ENCODE results near the gene NME8. TPM values are rescaled to one million over a fixed set of nuclear protein-coding genes. Genes with fewer than 3 reads are reported as not detected.
A peak's percentile ranks its signal among the peaks of the same experiment; 100 is the strongest.

NME8 gene
- total RNA-seq, 4 donors from 2014 or later, result not detected

DNA sequence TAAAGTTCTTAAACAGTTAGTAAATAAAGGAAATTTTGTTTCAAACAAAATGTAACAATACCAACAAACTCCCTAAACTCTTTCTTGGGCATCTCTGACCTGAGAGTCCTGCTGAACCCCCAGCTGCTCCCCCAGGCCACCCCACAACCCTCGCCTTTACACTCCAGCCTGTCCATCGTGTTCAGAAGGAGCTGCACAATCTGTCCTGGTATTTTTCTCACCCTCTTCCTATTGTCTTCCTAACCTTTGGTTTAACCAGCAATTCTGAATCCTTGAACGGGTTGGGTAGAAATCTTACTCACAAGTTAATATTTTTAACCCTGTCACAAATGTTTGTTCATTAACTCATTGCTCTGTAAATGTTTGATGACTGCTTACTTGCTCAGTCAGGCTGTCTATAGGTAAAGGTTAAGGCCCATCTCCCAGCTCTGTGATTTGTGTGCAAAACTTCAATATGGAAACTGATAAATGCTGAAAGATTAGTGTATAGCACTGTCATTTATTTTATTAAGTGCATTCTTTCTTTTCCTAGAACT, 51.4 kb downstream of the NME8 start:
- no peak overlapping the region for H3K27ac ChIP-seq
- H3K4me3 ChIP-seq, result no peak overlapping the region
- H3K36me3 ChIP-seq, result no peaks in the 10 kb centered on the region
- no peaks in the 10 kb centered on the region for H3K27me3 ChIP-seq
- TF ChIP-seq POLR2A (IDR thresholded peaks at IDR 0.05), result no peak
- TF ChIP-seq, protein P1, sequence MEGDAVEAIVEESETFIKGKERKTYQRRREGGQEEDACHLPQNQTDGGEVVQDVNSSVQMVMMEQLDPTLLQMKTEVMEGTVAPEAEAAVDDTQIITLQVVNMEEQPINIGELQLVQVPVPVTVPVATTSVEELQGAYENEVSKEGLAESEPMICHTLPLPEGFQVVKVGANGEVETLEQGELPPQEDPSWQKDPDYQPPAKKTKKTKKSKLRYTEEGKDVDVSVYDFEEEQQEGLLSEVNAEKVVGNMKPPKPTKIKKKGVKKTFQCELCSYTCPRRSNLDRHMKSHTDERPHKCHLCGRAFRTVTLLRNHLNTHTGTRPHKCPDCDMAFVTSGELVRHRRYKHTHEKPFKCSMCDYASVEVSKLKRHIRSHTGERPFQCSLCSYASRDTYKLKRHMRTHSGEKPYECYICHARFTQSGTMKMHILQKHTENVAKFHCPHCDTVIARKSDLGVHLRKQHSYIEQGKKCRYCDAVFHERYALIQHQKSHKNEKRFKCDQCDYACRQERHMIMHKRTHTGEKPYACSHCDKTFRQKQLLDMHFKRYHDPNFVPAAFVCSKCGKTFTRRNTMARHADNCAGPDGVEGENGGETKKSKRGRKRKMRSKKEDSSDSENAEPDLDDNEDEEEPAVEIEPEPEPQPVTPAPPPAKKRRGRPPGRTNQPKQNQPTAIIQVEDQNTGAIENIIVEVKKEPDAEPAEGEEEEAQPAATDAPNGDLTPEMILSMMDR (IDR thresholded peaks at IDR 0.05), result no peak
- DNase-seq, result no peak
- H3K4me1 ChIP-seq, result peaks cover 0 to 14% (median 8%) of the 10 kb centered on the region in 3 donors
- no peaks in the 10 kb centered on the region for H3K9me3 ChIP-seq
- 59 to 62% methylated on average over 3 of the region's 3 CpGs for WGBS, 2 donors
- intact Hi-C loops (cut with DNase I), result loop anchor here (5.0 kb wide), 1 partner anchor 208 kb away; no protein-coding TSS in a partner anchor

DNA sequence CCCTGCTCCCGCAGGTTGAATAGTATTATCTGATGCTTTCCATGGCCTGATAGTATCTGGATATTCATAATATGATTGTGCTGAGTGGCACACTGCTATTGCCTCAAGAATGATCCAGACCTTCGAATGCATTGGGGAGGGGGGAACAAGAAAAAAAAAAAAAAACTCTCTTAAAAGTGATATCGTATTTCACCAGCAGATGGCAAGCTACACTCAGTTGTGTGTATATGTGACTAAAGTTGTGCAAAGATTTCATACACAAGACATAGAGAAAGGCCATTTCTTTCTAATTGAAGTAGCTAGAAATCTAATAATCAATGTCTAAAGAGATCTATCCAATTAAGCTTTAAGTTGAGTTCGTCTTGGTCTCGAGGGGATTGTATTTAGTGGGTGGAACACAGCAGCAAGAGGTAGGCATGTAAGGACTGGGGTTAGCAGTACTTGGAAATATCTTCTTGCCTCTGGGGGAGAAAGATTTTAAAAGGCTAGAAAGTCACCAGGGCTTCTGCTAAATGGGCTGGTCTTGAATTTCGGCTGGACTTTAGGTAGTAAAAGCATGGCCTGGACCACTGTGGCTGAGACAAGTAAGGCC, 52.9 kb downstream of the NME8 start:
- DNase-seq, result no peak
- no peak overlapping the region for H3K27ac ChIP-seq
- 23 to 24% methylated on average over 6 of the region's 6 CpGs for WGBS, 2 donors
- H3K9me3 ChIP-seq, result no peaks in the 10 kb centered on the region
- no peak overlapping the region for H3K4me3 ChIP-seq
- no peaks in the 10 kb centered on the region for H3K36me3 ChIP-seq
- TF ChIP-seq, protein P1 (IDR thresholded peaks at IDR 0.05), result peak in 5 of 6 experiments; percentile 16 to 40 (median 31)
- no peak for TF ChIP-seq POLR2A (IDR thresholded peaks at IDR 0.05)
- intact Hi-C loops (cut with DNase I), result loop anchor here (5.0 kb wide), 1 partner anchor 206 kb away; no protein-coding TSS in a partner anchor
- H3K4me1 ChIP-seq, result peaks cover 0 to 14% (median 8%) of the 10 kb centered on the region in 3 donors
- H3K27me3 ChIP-seq, result no peaks in the 10 kb centered on the region

DNA sequence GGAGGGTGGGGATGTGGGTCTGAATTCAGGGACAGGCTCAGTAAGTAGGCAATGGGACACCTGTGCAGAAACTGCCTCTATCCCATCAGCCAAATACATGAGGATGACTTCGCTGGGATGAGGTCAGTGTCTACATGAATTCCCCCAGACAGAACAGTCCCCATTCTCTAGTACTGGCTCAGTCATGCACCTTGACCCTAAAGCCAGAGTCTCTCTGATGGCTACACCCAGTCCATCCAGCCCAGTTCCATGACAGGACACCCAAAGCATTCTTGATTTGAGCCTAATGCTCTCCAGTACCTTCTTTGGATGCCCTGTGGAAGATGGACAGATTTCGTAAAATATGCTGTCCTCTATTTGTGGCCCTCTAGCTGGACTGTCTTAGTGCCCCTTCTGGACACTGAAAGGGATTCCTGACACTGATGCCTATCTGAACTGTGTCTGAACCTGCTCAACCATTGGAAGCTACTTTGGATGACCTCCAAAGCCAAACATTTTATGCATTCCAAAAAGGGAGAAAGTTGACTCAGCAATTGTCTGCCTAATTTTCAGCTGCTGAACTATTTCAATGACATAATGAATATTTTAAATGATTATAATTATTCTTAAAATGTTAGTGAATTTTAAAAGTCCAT, 53.6 kb downstream of the NME8 start:
- no peak overlapping the region for H3K4me3 ChIP-seq
- 73 to 82% methylated on average over 2 of the region's 2 CpGs for WGBS, 2 donors
- H3K27ac ChIP-seq, result no peak overlapping the region
- H3K4me1 ChIP-seq, result peaks cover 0 to 14% (median 8%) of the 10 kb centered on the region in 3 donors
- H3K9me3 ChIP-seq, result no peaks in the 10 kb centered on the region
- intact Hi-C loops (cut with DNase I), result loop anchor here (5.0 kb wide), 1 partner anchor 205 kb away; no protein-coding TSS in a partner anchor
- H3K27me3 ChIP-seq, result no peaks in the 10 kb centered on the region
- TF ChIP-seq, protein P1 (IDR thresholded peaks at IDR 0.05), result no peak
- TF ChIP-seq POLR2A (IDR thresholded peaks at IDR 0.05), result no peak
- no peaks in the 10 kb centered on the region for H3K36me3 ChIP-seq
- DNase-seq, result no peak

DNA sequence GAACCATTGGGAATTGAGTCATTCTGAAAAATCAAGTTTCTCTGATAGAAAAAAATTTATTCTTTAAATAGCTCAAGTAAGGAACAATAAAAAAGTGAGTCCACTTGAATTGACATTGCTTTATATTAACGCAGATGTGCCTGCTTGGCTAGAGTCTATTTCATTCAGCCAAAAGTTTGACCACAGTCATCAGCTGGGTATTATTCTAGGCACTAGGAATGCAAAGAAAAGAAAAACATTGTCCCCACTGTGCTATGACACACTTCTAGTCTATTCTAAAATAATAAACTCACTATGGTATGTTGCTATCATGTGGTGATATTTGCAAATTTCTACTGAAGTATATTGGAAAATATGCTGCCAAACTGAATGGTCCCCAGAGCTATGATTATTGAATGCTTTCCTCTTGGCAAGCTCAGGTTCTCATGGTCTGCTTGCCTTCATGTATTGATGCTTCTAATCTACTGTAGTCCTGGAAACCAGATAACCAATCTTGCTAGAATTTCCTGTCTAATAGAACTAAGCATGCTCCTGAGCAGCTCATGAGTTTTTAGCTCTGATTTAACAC, 59.9 kb downstream of the NME8 start:
- Histone ChIP-seq H3K27ac (no peak overlapping the region), H3K4me3 (no peak overlapping the region), H3K27me3 (no peaks in the 10 kb centered on the region), H3K36me3 (no peaks in the 10 kb centered on the region), H3K4me1 (no peaks in the 10 kb centered on the region), H3K9me3 (no peaks in the 10 kb centered on the region)
- WGBS, 2 donors, result 88% methylated on average over 1 of the region's 1 CpG
- TF ChIP-seq, protein P1 (IDR thresholded peaks at IDR 0.05), result no peak
- no peak for TF ChIP-seq POLR2A (IDR thresholded peaks at IDR 0.05)
- intact Hi-C loops (cut with DNase I), result no loop called here
- DNase-seq, result no peak

GRCh38 chr7:37912756-37913155, 64.4 kb downstream of the NME8 start:
- H3K27me3 ChIP-seq, result peaks cover 0 to 35% (median 1%) of the 10 kb centered on the region in 4 donors
- peaks cover 0 to 21% (median 10%) of the 10 kb centered on the region in 3 donors for H3K4me1 ChIP-seq
- no peak for DNase-seq
- intact Hi-C loops (cut with DNase I), result no loop called here
- TF ChIP-seq POLR2A (IDR thresholded peaks at IDR 0.05), result no peak
- TF ChIP-seq, protein P1 (IDR thresholded peaks at IDR 0.05), result no peak
- H3K9me3 ChIP-seq, result no peaks in the 10 kb centered on the region
- H3K4me3 ChIP-seq, result no peak overlapping the region
- no peaks in the 10 kb centered on the region for H3K36me3 ChIP-seq
- WGBS, 2 donors, result 45 to 51% methylated on average over 2 of the region's 2 CpGs
- H3K27ac ChIP-seq, result no peak overlapping the region

Measured in esophagus squamous epithelium (tissue), 5 donors.